GM12873 (cell line): Measurements from ENCODE around the gene WDR91.

ENCODE experiments used
- TF ChIP-seq, protein P1 (sequence below): IDR thresholded peaks from 2 replicates; pipeline ENCODE4 v1.5.1; 2012; ENCODE audit warnings: low read depth, mild to moderate bottlenecking, moderate library complexity, low read length, control low read depth; ENCODE audit not compliant: insufficient read depth; ENCODE audit errors: missing control alignments

The WDR91 gene

GRCh38 chr7:135209225-135209834, 2.0 kb downstream of the WDR91 start:
- TF ChIP-seq, protein P1, sequence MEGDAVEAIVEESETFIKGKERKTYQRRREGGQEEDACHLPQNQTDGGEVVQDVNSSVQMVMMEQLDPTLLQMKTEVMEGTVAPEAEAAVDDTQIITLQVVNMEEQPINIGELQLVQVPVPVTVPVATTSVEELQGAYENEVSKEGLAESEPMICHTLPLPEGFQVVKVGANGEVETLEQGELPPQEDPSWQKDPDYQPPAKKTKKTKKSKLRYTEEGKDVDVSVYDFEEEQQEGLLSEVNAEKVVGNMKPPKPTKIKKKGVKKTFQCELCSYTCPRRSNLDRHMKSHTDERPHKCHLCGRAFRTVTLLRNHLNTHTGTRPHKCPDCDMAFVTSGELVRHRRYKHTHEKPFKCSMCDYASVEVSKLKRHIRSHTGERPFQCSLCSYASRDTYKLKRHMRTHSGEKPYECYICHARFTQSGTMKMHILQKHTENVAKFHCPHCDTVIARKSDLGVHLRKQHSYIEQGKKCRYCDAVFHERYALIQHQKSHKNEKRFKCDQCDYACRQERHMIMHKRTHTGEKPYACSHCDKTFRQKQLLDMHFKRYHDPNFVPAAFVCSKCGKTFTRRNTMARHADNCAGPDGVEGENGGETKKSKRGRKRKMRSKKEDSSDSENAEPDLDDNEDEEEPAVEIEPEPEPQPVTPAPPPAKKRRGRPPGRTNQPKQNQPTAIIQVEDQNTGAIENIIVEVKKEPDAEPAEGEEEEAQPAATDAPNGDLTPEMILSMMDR, result no peak

DNA sequence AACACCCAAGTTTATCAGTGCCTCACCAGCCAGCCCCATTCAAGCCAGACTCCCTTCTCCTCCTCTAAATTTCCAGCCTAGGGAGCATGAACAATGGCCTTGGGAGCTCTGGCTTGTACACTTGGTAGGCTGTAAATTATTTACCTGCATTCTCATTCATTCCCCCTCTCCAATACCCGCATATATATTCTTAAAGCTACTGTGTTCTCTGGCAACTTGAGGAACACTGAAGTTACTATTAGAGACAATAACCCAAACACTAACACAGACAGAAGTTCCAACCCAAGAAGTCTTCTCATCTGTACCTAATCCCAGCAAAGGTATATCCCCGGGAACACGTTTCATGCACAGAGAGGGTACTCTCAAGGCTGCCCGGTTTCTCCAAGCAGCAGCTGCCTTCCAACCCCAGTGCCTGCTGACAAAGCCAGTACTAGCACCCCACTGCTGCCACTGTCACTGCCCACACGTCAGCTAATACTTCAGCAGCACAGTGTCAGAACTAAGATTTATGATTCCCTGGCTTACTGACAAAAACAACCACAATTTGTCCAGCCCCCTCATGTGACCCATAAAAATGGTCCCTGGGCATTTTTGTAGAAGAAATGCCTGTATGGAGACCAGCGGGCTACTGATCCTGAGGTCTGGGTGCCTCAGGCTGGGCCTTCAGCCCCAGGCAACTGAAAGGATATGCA, 3.1 kb downstream of the WDR91 start:
- TF ChIP-seq, protein P1, result no peak

DNA sequence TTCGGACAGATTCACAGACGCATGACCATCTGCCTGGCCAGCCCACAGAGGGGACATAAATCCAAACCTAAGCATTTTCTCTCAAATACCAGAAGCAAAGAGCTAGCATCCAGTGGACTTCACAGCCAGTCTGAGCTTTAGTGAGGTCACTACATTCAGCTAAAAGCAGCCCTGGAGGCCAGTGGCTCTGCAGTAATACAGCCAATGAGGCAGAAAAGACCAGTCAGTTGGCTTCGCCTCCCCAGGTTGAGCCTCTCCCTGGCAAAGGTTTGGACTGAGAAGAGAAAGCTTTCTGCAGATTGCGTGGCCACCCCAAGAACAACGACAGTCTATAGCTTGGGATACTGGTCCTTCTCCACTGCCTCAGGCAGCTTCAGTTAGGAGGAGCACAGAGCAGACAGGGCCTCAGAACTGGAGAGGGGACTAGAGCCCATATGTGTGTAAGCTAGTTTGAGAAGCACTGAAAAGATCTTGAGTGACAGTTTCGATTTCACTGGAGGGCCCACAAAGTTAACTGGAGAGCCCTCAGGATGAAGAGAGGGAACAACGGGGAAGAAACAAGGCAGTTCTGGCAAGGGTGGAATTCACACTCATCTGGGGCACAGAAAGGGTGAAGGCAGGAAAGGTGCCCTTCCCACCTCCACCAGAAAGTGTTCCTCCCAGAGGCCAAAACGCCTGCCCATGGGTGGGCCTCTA, 3.8 kb downstream of the WDR91 start:
- TF ChIP-seq, protein P1, result no peak

- TF ChIP-seq, protein P1, result no peak
These were observed 4.4 kb downstream of the WDR91 start for GRCh38 chr7:135206941-135207391.

DNA sequence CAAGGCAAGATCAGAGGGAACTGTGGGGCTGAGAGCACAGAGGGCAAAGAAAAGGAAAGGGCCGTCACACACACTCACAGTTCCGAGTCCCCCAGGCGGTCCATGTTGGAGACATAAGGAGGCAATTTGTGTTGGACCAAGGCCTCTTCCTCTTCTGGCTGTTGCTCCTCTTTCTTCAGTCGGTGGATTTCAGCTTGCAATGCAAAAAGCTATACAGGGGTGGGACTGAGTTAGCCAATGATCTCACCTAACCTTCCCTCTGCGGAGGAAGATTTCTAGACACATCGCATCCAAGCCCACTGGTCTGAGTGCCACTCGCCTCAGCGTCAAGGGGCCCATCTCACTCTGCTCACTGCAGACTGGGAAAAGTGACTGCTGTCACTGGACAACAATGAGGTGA, 5.5 kb downstream of the WDR91 start:
- TF ChIP-seq, protein P1, result no peak

GRCh38 chr7:135204876-135205275, 6.5 kb downstream of the WDR91 start:
- TF ChIP-seq, protein P1, result no peak

DNA sequence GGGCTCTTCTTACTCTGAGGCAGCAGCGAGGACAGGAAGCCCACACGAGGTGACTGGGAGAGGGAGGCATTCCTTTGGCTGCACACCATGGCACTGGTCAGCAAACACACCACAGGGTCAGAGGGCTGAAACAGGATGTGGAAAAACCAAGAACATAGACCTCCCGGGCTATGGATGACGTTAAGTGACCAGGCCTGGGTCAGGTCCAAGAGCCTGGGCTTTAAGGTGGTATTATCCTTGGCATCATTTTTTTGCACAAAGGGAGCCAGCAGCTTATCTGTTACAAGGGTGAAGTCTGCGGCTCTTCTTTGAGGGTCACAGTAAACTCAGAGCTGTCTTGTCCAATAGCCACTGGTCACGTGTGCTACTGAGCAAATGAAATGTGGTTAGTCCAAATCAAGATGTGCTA, 7.0 kb downstream of the WDR91 start:
- TF ChIP-seq, protein P1, result no peak
